HS-27A (cell line): Measurements from ENCODE around the gene GPATCH2.
"Not testable (repeated sequence)": the region's sequence is repeated elsewhere in the genome, so short reads cannot be mapped to it uniquely, and the experiment has no call there.

Experiments used
- DNase-seq: peaks from one replicate; pipeline ENCODE4 v3.0.0-alpha.2; 2012; ENCODE audit warnings: low read depth, missing footprints

GPATCH2 gene

GRCh38 chr1:217584286-217584811 is 46.5 kb downstream of the GPATCH2 start:
- not testable (repeated sequence) for DNase-seq

- no peak for DNase-seq
Observed at GRCh38 chr1:217577336-217577735, 53.6 kb downstream of the GPATCH2 start.

GRCh38 chr1:217574265-217574949 is 56.5 kb downstream of the GPATCH2 start:
- DNase-seq: no peak

GRCh38 chr1:217569021-217569420 is 61.9 kb downstream of the GPATCH2 start:
- no peak for DNase-seq

- no peak for DNase-seq
Observed at GRCh38 chr1:217568200-217568599, 62.7 kb downstream of the GPATCH2 start.

GRCh38 chr1:217564833-217565232 is 66.1 kb downstream of the GPATCH2 start:
- DNase-seq: no peak

GRCh38 chr1:217564207-217564606 is 66.7 kb downstream of the GPATCH2 start:
- no peak for DNase-seq

GRCh38 chr1:217563179-217563578 is 67.7 kb downstream of the GPATCH2 start:
- DNase-seq: no peak

- DNase-seq: peak; percentile 64
Observed at GRCh38 chr1:217562229-217562878, 68.5 kb downstream of the GPATCH2 start.

- no peak for DNase-seq
Observed at GRCh38 chr1:217561446-217561845, 69.4 kb downstream of the GPATCH2 start.

GRCh38 chr1:217554849-217555248 is 76.0 kb downstream of the GPATCH2 start:
- no peak for DNase-seq

GRCh38 chr1:217553949-217554509 is 76.9 kb downstream of the GPATCH2 start:
- DNase-seq: no peak

- DNase-seq: no peak
Observed at GRCh38 chr1:217552339-217552951, 78.4 kb downstream of the GPATCH2 start.

- no peak for DNase-seq
Observed at GRCh38 chr1:217542837-217543236, 88.1 kb downstream of the GPATCH2 start.

GRCh38 chr1:217542136-217542777 is 88.6 kb downstream of the GPATCH2 start:
- no peak for DNase-seq

- DNase-seq: no peak
Observed at GRCh38 chr1:217540321-217540720, 90.6 kb downstream of the GPATCH2 start.

GRCh38 chr1:217539510-217539909 is 91.4 kb downstream of the GPATCH2 start:
- DNase-seq: no peak

- no peak for DNase-seq
Observed at GRCh38 chr1:217535601-217536377, 95.1 kb downstream of the GPATCH2 start.

- DNase-seq: no peak
Observed at GRCh38 chr1:217534566-217534965, 96.3 kb downstream of the GPATCH2 start.

- DNase-seq: no peak
Observed at GRCh38 chr1:217528271-217528670, 102.6 kb downstream of the GPATCH2 start.

- no peak for DNase-seq
Observed at GRCh38 chr1:217527151-217527550, 103.7 kb downstream of the GPATCH2 start.
